NCI-H2227 (cell line): Measurements from ENCODE around the gene DNAJB1.

ENCODE experiments used
- DNase-seq: peaks from one replicate; lab custom pipeline; 2025; ENCODE audit not compliant: unreplicated experiment; lab: John Stamatoyannopoulos, UW

The DNAJB1 gene

DNA sequence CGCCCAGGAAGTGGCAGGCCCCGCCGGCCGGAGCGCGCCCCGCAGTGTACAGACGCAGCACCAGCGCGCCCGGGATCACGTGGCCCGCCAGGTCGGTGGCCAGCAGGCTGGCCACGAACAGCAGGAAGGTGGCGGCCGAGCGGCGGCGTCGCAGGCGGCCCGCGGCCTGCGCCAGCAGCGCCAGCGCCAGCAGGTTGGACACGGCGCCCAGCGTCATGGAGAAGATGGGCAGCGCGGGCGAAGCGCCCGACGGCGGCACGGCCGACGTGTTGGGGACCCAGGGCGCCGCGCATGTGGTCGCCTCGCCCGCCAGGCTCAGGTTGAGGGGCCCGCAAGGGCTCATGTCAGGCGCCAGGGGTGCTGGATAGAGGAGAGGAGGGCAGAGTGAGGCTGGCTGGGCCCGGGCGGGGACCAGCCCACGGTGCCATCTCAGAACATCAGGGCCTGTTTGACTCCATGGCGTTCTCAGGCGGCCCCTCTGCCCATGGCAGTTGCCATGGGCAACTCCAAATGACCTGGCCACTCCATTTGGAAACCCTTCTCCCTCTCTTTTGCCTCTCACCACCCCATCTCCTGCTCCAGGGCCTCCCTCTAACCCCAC is 44.1 kb downstream of the DNAJB1 start:
- DNase-seq = no peak

DNA sequence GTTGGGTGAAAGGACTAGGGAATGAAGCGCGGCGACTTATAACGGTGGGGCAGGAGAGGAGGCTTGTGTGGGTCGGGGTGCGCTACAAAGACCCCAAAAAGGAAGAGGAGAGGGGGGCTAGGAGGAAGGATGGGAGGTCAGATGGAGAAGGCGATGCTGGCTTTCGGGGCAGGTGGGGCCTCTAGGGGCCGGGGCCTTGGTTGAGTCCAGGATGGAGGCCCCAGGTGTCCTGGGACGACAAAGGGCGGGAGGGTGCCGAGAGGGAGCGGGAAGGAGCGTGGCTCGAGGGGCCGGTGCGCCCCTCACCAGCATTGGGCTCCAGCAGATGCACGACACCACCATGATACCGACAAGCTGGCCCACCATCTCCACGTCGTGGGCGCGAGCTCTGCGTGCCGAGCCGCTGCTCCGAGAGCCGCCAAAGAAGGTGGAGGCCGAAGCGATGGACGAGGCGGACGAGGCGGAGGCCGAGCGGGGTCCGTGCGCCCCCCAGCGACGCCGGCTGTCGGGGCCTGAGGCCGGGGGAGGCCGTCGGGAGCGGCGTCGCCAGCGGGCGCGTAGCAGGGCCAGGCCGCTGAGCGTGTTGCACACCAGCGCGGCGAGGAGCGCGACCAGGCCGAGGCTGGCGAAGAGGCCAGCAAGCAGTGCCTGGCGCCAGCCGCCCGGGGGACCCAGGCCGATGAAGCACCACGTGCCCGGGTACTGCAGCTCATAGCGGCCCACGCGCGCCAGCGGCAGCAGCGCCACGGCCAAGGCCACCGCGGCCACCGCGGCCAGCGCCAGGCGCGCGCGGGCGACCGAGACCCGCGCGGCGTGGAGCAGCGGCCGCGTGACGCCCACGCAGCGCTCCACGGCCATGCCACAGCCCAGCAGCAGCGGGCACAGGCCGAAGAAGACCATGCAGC is 44.9 kb downstream of the DNAJB1 start:
- DNase-seq = no peak

DNA sequence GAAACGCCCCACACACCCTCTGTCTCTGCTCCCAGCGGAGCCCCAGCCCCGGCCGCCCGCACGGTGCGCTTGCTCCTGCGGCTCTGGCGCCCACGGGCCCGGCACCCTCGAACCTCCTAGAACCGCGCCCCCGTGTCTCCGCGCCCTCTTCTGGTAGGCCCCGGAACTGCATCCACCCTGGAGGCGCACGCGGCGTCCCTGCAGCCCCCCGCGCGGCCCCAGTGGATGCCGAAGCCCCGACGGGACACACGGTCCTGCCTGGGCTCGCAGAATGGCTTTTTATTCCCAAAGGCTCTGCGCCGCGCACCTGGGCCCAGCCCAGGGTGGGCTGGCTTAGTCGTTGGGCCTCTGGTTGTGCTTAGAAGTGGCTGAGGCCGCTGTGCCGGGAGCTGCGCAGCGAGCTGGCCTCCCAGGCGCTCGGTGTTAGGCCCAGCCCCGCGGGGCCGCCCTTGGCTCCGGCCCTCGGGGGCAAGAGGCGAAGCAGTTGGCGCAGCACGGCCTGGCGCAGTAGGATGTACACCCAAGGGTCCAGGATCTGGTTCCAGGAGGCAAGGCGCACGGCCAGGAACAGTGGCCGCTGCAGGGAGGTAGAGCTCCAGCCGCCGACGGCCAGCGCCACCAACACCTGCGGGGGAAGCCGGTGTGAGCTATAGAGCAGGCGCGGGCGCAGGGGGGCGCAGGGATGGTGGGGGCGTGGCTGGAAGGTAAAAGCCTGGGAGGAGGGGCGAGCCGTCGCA is 45.8 kb downstream of the DNAJB1 start:
- no peak for DNase-seq

DNA sequence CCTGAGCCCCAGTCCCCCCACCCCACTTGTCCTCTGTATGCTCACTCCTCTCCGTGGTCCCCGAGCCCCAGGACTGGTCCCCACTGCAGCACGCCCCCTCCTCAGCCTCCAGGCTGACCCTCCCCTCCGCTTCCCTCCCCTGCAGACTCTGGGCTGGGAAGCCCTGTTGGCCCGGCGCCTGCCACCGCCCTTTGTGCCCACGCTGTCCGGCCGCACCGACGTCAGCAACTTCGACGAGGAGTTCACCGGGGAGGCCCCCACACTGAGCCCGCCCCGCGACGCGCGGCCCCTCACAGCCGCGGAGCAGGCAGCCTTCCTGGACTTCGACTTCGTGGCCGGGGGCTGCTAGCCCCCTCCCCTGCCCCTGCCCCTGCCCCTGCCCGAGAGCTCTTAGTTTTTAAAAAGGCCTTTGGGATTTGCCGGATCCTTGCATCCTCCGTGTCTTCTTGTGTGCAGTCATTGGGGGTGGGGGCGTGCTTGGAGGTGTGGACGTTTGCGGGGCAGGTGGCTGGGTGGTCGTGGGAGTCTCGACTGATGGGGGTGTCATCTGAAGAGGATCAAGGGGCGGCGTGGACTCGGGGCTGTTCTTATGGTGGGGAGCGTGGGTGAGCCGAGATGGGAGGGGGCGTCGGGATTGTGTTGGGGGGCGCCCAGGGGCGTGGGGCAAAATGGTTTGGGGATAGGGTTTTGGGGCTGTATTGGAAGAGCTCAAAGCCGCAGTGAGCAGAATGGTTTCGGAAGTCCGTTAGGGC is 46.6 kb downstream of the DNAJB1 start:
- DNase-seq = no peak

DNA sequence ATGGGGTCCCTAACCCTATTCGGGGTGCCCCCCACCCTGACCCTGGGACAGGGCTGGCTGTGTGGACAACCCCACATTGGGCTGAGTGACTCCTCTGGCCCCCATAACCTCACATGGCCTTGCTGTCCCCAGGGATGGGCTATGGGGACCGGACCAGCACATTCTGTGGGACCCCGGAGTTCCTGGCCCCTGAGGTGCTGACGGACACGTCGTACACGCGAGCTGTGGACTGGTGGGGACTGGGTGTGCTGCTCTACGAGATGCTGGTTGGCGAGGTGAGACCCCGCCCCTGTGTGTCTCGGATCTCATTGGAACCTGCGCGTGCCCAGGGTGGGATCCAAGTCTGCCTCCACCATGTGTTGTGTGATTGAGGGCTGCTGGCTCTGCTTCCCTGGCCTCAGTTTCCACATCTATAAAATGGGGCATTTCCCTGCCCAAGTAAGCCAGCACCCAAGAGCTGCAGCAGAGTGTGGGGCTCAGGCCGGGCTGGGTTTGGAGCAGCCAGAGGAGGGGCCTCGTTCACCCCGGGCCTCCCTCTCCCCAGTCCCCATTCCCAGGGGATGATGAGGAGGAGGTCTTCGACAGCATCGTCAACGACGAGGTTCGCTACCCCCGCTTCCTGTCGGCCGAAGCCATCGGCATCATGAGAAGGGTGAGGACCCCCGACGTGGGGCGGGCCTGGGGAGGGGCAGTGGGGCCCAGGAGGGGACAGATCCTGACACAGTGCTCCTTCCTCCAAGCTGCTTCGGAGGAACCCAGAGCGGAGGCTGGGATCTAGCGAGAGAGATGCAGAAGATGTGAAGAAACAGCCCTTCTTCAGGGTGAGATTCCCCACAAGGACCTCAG is 47.9 kb downstream of the DNAJB1 start:
- DNase-seq = no peak

DNA sequence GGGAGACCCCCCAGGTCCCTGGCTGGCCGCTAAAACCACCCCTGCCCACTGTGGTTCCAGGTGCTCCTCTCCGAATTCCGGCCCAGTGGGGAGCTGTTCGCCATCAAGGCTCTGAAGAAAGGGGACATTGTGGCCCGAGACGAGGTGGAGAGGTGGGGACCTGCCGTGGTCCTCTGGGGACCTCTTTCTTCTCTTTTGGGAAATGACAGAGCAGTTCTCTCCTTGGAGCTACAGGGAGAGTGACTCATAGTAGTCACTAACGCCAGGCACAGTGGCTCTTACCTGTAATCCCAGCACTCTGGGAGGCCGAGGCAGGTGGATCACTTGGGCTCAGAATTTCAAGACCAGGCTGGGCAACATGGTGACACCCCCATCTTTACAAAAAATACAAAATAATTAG is 50.4 kb downstream of the DNAJB1 start:
- DNase-seq = no peak

DNA sequence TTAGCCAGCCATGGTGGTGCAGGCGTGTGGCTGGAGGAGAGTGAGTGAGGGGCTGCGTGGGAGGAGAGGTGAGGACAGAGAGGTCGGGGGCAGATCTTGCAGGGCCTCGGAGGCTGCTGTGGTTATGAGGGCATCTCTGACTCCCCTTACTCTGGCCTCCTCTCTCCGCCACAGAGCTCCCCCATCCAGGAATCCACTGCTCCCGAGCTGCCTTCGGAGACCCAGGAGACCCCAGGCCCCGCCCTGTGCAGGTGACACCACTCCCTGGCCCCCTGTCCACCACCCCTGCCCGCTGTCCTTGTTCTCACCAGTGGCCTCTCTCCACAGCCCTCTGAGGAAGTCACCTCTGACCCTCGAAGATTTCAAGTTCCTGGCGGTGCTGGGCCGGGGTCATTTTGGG is 50.8 kb downstream of the DNAJB1 start:
- no peak for DNase-seq
